Liver (tissue), 9 donors: Measurements from ENCODE around the gene GBE1. TPM values are rescaled to one million over a fixed set of nuclear protein-coding genes. Genes with fewer than 3 reads are reported as not detected.
A peak's percentile ranks its signal among the peaks of the same experiment; 100 is the strongest.
"Not testable (repeated sequence)": the region's sequence is repeated elsewhere in the genome, so short reads cannot be mapped to it uniquely, and the experiment has no call there.

Experiments
- DNase-seq: peaks from one replicate; pipeline ENCODE4 v3.0.0-alpha.2; 2017; ENCODE audit warnings: low spot score
- H3K27ac ChIP-seq, 2 donors: one replicate each; pipeline ENCODE4 v1.7.0; 2013; ENCODE audit warnings: inconsistent platforms in 2 of 2, low read length in 2 of 2, control low read depth in 1 of 2, low read depth in 1 of 2, mild to moderate bottlenecking in 1 of 2
- H3K27me3 ChIP-seq, 4 donors: one replicate each; pipeline versions ENCODE4 v1.6.1 to v1.7.0; 2013; ENCODE audit warnings: low read length in 3 of 4, inconsistent platforms in 1 of 4, mild to moderate bottlenecking in 1 of 4, moderate library complexity in 1 of 4; ENCODE audit not compliant: control insufficient read depth in 4 of 4, insufficient read depth in 4 of 4
- H3K36me3 ChIP-seq, 4 donors: one replicate each; pipeline versions ENCODE4 v1.6.1 to v1.7.0; 2013; ENCODE audit warnings: low read length in 3 of 4, mild to moderate bottlenecking in 3 of 4, low read depth in 1 of 4, moderate library complexity in 1 of 4; ENCODE audit not compliant: control insufficient read depth in 4 of 4, insufficient read depth in 3 of 4
- H3K4me1 ChIP-seq, 4 donors: one replicate each; pipeline versions ENCODE4 v1.6.1 to v1.7.0; 2013; ENCODE audit warnings: low read length in 3 of 4, mild to moderate bottlenecking in 3 of 4, moderate library complexity in 1 of 4; ENCODE audit not compliant: control insufficient read depth in 4 of 4, insufficient read depth in 4 of 4
- H3K4me3 ChIP-seq, 3 donors: one replicate each; pipeline versions ENCODE4 v1.6.1 to v1.7.0; 2013; ENCODE audit warnings: low read length in 3 of 3, control low read depth in 1 of 3, low read depth in 1 of 3, mild to moderate bottlenecking in 1 of 3
- H3K9ac ChIP-seq, 2 donors: one replicate each; pipeline ENCODE4 v1.7.0; 2013; ENCODE audit warnings: low read length in 2 of 2, mild to moderate bottlenecking in 2 of 2, moderate library complexity in 2 of 2, control low read depth in 1 of 2, low read depth in 1 of 2
- H3K9me3 ChIP-seq, 4 donors: one replicate each; pipeline versions ENCODE4 v1.6.1 to v1.7.0; 2013; ENCODE audit warnings: low read length in 3 of 4; ENCODE audit not compliant: control insufficient read depth in 4 of 4
- GABPA ChIP-seq, 2 donors: IDR thresholded peaks in 1 of 2; conservative IDR thresholded peaks in 1 of 2; 2 replicates each; pipeline ENCODE4 v1.6.1; 2016; ENCODE audit warnings: antibody characterized with exemption in 2 of 2, mild to moderate bottlenecking in 1 of 2, moderate library complexity in 1 of 2
- HNF4A ChIP-seq, 2 donors: conservative IDR thresholded peaks; 2 replicates each; pipeline ENCODE4 v1.6.1; 2016; ENCODE audit warnings: antibody characterized with exemption in 2 of 2, mild to moderate bottlenecking in 2 of 2
- HNF4G ChIP-seq: IDR thresholded peaks from 2 replicates; pipeline ENCODE4 v1.6.1; 2016; ENCODE audit warnings: antibody characterized with exemption
- JUND ChIP-seq, 2 donors: IDR thresholded peaks; 2 replicates each; pipeline ENCODE4 v1.6.1; 2016; ENCODE audit warnings: antibody characterized with exemption in 2 of 2
- RAD21 ChIP-seq, 2 donors: IDR thresholded peaks; 2 replicates each; pipeline ENCODE4 v1.6.1; 2016; ENCODE audit warnings: antibody characterized with exemption in 2 of 2, mild to moderate bottlenecking in 2 of 2
- RXRA ChIP-seq, 2 donors: IDR thresholded peaks; 2 replicates each; pipeline ENCODE4 v1.6.1; 2017 to 2018; ENCODE audit warnings: antibody characterized with exemption in 2 of 2, mild to moderate bottlenecking in 1 of 2
- SP1 ChIP-seq: IDR thresholded peaks from 2 replicates; pipeline ENCODE4 v1.6.1; 2018; ENCODE audit warnings: antibody characterized with exemption, mild to moderate bottlenecking
- TAF1 ChIP-seq: conservative IDR thresholded peaks from 2 replicates; pipeline ENCODE4 v1.6.1; 2016; ENCODE audit warnings: antibody characterized with exemption, mild to moderate bottlenecking
- YY1 ChIP-seq: IDR thresholded peaks from 2 replicates; pipeline ENCODE4 v1.6.1; 2016; ENCODE audit warnings: antibody characterized with exemption, mild to moderate bottlenecking
- WGBS: extraction: QIAGEN DNeasy Blood & Tissue Kit; methylation state at CpG from one replicate; pipeline ENCODE4 v1.1.7; 2013; 5-methylcytosine and 5-hydroxymethylcytosine counted together
- polyA plus RNA-seq, 2 donors: library from polyadenylated mRNA; stranded (reverse) in 1 of 2; unstranded in 1 of 2; fragments of 200-250 nt in 1 of 2; fragments of >200 nt in 1 of 2; fragmentation: Nextera tagmentation in 1 of 2; extraction: Ambion mirVana in 1 of 2; gene quantifications; one replicate each; pipeline versions ENCODE4 v1.2.1 to v1.2.3, GENCODE V29; 2013 to 2015
- total RNA-seq, 2 donors: library from RNA; depleted of rRNA; stranded (reverse); fragments of >200 nt; gene quantifications; one replicate each; pipeline ENCODE4 v1.2.3, GENCODE V29; 2014
- TF ChIP-seq, protein P1 (sequence below): IDR thresholded peaks from 2 replicates; pipeline ENCODE4 v1.6.1; 2016; ENCODE audit warnings: antibody characterized with exemption, mild to moderate bottlenecking
- TF ChIP-seq, protein P2 (sequence below): IDR thresholded peaks from 2 replicates; pipeline ENCODE4 v1.6.1; 2016; ENCODE audit warnings: antibody characterized with exemption
- TF ChIP-seq, protein P3 (sequence below): IDR thresholded peaks from 2 replicates; pipeline ENCODE4 v1.6.1; 2016; ENCODE audit warnings: antibody characterized with exemption
- TF ChIP-seq, protein P4 (sequence below): IDR thresholded peaks from 2 replicates; pipeline ENCODE4 v1.6.1; 2016; ENCODE audit warnings: antibody characterized with exemption
- donor health status: healthy.
- donor health status: healthy.
- donor health status: healthy.
- donor health status: healthy.
- donor health status: healthy.

The GBE1 gene
- total and polyA plus RNA-seq, 4 donors = 22.5 to 95.6 (median 25.8) TPM

DNA sequence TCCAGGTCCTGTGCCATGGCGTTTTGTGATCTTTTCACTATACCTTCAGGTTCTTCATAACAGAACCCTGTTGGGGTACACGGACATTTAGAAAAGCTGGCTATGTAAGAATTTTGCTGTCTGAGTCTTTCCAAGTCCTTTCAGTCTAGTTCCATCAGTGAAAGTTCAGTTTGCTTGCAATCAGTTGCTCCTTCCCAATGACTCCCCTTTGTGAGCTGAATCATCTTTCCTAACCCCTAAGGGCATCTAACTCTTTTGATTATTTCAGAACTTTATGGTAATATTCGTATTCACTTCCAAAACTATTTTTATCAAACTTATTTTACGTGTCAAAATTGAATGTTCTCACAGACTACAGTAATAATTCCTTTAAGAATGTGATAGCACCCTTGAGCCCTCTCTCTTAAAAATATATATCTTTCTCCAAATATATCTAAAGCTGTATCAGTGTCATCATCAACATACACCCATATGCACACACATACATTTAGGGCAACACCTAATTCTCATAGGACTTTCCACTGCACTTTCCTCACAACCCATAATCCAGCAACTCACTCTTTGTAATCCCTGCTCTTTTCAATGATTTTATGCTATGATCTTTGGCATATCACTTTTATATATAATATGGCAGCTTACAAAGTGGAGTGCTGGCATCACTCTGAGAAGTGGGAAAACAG lies 263.7 kb downstream of the GBE1 start:
- no peak overlapping the region for H3K4me3 ChIP-seq
- H3K9me3 ChIP-seq = no peaks in the 10 kb centered on the region
- no peak overlapping the region for H3K9ac ChIP-seq
- H3K27me3 ChIP-seq = no peaks in the 10 kb centered on the region
- H3K4me1 ChIP-seq = peaks cover 0 to 4% (median 0%) of the 10 kb centered on the region in 4 donors
- WGBS = 97% methylated on average over 4 of the region's 4 CpGs
- no peak for DNase-seq
- H3K36me3 ChIP-seq = peaks cover 0 to 30% (median 3%) of the 10 kb centered on the region in 4 donors
- TF ChIP-seq SP1 (no peak), HNF4A (conservative IDR thresholded peaks at IDR 0.05) (no peak), YY1 (no peak), RXRA (IDR thresholded peaks at IDR 0.05) (no peak), GABPA (IDR thresholded peaks at IDR 0.05 in 1 of 2, conservative IDR thresholded peaks at IDR 0.05 in 1 of 2) (no peak), TAF1 (no peak), JUND (IDR thresholded peaks at IDR 0.05) (no peak), HNF4G (no peak)
- TF ChIP-seq, protein P1, sequence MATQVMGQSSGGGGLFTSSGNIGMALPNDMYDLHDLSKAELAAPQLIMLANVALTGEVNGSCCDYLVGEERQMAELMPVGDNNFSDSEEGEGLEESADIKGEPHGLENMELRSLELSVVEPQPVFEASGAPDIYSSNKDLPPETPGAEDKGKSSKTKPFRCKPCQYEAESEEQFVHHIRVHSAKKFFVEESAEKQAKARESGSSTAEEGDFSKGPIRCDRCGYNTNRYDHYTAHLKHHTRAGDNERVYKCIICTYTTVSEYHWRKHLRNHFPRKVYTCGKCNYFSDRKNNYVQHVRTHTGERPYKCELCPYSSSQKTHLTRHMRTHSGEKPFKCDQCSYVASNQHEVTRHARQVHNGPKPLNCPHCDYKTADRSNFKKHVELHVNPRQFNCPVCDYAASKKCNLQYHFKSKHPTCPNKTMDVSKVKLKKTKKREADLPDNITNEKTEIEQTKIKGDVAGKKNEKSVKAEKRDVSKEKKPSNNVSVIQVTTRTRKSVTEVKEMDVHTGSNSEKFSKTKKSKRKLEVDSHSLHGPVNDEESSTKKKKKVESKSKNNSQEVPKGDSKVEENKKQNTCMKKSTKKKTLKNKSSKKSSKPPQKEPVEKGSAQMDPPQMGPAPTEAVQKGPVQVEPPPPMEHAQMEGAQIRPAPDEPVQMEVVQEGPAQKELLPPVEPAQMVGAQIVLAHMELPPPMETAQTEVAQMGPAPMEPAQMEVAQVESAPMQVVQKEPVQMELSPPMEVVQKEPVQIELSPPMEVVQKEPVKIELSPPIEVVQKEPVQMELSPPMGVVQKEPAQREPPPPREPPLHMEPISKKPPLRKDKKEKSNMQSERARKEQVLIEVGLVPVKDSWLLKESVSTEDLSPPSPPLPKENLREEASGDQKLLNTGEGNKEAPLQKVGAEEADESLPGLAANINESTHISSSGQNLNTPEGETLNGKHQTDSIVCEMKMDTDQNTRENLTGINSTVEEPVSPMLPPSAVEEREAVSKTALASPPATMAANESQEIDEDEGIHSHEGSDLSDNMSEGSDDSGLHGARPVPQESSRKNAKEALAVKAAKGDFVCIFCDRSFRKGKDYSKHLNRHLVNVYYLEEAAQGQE = no peak
- TF ChIP-seq, protein P2, sequence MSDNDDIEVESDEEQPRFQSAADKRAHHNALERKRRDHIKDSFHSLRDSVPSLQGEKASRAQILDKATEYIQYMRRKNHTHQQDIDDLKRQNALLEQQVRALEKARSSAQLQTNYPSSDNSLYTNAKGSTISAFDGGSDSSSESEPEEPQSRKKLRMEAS = no peak
- TF ChIP-seq, protein P3, sequence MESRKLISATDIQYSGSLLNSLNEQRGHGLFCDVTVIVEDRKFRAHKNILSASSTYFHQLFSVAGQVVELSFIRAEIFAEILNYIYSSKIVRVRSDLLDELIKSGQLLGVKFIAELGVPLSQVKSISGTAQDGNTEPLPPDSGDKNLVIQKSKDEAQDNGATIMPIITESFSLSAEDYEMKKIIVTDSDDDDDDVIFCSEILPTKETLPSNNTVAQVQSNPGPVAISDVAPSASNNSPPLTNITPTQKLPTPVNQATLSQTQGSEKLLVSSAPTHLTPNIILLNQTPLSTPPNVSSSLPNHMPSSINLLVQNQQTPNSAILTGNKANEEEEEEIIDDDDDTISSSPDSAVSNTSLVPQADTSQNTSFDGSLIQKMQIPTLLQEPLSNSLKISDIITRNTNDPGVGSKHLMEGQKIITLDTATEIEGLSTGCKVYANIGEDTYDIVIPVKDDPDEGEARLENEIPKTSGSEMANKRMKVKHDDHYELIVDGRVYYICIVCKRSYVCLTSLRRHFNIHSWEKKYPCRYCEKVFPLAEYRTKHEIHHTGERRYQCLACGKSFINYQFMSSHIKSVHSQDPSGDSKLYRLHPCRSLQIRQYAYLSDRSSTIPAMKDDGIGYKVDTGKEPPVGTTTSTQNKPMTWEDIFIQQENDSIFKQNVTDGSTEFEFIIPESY = no peak
- H3K27ac ChIP-seq = no peak overlapping the region

DNA sequence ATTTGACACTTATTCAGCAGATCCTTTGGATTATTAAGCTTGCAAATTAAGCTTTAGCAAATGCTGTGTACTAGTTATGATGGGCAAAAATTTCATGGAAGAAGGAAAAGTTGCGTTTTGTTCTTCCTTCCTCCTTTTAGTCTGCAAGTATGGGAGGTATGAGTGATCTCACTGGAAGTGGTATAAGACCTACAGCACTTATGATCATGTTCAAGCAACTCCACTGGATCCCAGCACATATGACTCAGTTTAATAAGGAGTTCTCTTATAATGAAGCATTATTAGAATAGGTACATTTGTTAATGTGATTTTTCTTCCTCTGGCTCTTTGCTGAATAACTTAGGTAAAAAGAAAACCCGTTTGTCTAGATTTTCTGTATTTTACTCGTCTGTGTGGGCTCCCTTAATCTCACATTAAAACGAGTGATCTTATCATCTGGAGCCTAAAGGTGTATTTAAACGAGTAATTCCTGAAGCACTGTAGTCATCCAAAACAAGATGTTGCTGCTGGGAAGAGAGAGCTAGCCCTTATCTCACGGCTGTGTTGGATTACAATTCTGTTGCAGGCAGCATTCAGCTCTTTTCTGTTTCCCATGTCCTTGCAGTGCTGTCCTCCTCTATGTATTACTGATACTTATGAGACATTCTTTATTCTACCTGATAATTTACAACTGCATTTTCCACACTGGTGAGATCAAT lies 264.9 kb downstream of the GBE1 start:
- DNase-seq = no peak
- Histone ChIP-seq H3K9me3 (no peaks in the 10 kb centered on the region), H3K27me3 (no peaks in the 10 kb centered on the region), H3K4me1 (peaks cover 0 to 8% (median 4%) of the 10 kb centered on the region in 4 donors), H3K36me3 (peaks cover 0 to 30% (median 3%) of the 10 kb centered on the region in 4 donors), H3K9ac (no peak overlapping the region), H3K4me3 (no peak overlapping the region), H3K27ac (no peak overlapping the region)
- WGBS = 86% methylated on average over 6 of the region's 6 CpGs
- TF ChIP-seq RAD21 (IDR thresholded peaks at IDR 0.05) = no peak
- TF ChIP-seq, protein P4, sequence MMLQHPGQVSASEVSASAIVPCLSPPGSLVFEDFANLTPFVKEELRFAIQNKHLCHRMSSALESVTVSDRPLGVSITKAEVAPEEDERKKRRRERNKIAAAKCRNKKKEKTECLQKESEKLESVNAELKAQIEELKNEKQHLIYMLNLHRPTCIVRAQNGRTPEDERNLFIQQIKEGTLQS = no peak
- no peak for TF ChIP-seq SP1
- no peak for TF ChIP-seq TAF1
- TF ChIP-seq, protein P3 = no peak
- no peak for TF ChIP-seq GABPA (IDR thresholded peaks at IDR 0.05 in 1 of 2, conservative IDR thresholded peaks at IDR 0.05 in 1 of 2)
- TF ChIP-seq HNF4G = no peak
- TF ChIP-seq, protein P2 = no peak
- no peak for TF ChIP-seq RXRA (IDR thresholded peaks at IDR 0.05)
- no peak for TF ChIP-seq YY1

DNA sequence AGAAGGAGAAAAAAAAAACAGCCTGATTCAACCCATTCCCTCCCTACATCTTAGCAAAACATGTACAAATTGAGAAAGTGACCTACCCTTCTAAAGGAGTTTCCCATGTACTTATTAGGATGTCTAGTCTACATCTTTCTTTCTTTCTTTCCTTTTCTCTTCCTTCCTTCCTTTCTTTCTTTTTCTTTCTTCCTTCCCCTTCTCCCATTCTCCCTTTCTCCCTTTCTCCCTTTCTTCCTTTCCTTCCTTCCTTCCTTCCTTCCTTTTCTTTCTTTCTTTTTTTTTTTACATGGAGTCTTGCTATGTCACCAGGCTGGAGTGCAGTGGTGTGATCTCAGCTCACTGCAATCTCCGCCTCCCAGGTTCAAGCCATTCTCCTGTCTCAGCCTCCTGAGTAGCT lies 269.0 kb downstream of the GBE1 start:
- H3K36me3 ChIP-seq = peaks cover 0 to 17% (median 3%) of the 10 kb centered on the region in 4 donors
- peak overlapping the region; percentile 10 to 78 for H3K27ac ChIP-seq
- not testable (repeated sequence) for DNase-seq, H3K9ac ChIP-seq, H3K4me1 ChIP-seq, H3K9me3 ChIP-seq, H3K4me3 ChIP-seq, H3K27me3 ChIP-seq
- 97% methylated on average over 1 of the region's 1 CpG for WGBS
